NK-92 treated with Interleukin-12 subunit alpha and Interleukin-12 subunit beta, amount 100 ng/mL, for 24 hours (cell line): ENCODE measurements around the gene ARHGAP29.

Source experiments
- DNase-seq: peaks from one replicate; lab custom pipeline; 2025; lab: John Stamatoyannopoulos, UW

The ARHGAP29 gene

DNA sequence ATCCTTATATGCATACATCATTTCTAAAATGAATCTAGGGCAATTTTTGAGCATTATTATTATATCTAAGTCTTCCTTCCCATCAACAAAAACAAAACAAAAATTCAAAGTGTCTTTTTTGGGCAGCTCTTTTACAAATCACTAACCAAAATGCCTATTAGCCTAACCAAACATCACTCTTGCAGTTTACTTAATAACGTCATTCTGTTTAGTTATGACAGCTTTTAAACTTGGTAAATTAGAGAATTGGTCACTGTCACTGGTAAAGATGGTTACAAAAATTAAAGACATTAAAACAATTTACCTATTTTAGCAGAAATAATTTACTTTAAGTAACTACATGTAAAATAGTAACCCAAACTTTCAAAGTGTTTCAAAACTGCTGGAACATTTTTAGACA, 2.8 kb downstream of the ARHGAP29 start:
- no peak for DNase-seq

DNA sequence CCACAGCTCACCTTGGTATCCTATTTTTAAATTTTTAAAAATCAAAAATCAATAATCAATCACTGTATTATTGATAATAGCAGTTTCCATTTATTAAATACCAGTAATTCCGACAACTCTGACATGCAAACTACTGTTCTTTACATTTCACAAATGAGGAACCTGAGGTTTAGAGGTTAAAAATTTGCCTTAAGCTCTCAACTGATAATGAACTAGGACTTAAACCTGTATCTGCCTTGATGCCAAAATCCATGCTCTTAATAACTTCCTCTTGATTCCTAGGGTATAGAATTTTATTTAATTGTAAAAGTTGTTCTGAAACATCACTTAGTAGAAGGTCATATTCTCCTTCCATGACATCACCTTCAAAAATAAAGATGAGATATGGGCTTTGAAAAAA, 5.6 kb downstream of the ARHGAP29 start:
- no peak for DNase-seq

- no peak for DNase-seq
Measured at GRCh38 chr1:94230920-94231319, 6.5 kb downstream of the ARHGAP29 start.

DNA sequence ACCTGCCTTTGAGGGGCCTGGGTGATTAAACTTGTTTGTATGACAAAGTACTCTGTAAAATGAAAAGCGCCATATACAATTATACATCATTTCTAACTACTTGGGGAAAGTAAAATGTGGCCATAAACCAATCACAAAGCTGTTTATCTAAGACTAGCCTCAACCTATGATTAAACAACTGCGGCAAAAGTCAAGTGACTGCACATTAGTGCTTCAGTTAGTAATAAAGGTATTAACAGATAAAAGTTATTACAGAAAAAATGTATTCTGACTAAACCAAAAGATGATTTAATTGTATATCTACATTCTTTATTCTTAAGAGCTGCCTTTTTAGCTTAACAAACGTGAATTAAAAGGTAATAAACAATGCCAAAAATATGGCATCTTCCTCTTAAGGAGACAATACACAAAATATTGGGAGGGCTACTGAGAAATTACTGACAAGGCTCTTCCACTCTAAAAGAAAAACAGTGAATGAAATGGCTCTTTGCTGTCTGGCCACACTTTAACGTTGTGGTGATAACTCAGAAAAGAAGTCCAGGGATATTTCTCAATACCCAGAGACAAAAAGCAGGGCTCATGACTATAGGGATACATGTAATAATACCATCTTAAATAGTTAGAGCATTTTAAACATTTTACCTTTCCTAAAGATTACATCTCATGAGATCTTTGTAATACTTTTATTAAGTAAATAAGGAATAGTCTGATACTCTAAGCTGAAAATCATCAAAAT, 8.6 kb downstream of the ARHGAP29 start:
- DNase-seq = no peak

DNA sequence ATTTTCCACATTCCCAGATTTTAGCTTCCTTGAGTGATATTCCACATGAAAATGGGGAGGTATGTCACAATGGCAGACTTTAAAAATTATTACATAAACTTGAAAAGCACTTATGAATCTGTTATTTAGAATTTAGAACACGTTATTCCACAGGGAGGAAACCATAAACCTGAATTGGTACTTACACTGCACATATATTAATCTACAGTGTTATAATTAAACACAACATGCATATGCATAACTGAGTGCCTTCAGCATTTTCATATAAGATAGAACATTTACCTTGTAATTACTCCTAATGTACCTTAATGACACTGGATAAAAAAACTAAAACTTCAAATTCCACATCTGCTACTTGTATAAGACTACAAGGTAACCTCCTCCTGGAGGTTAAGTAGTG, 9.8 kb downstream of the ARHGAP29 start:
- DNase-seq = no peak

GRCh38 chr1:94225845-94226244, 11.5 kb downstream of the ARHGAP29 start:
- no peak for DNase-seq

- no peak for DNase-seq
Measured at GRCh38 chr1:94218332-94218731, 19.1 kb downstream of the ARHGAP29 start.

- no peak for DNase-seq
Measured at GRCh38 chr1:94215955-94216354, 21.4 kb downstream of the ARHGAP29 start.

DNA sequence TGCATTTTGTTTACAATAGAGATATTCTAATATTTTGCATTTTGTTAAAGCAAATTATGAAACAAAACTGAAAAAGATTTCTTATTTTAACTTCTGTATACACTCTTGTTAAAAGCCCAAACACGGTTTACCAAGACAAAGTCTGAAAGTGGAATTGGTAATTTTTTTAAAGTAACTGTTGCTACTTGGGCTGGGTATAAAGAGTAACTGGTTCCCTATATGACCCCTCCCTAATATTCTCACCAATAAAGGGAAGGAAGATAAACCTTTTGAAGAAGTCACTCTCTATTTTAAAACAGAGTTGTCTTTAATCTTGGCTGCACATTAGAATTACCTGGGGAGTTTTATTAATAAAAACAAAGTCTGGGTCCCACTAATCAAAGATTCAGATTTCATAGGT, 27.4 kb downstream of the ARHGAP29 start:
- no peak for DNase-seq

DNA sequence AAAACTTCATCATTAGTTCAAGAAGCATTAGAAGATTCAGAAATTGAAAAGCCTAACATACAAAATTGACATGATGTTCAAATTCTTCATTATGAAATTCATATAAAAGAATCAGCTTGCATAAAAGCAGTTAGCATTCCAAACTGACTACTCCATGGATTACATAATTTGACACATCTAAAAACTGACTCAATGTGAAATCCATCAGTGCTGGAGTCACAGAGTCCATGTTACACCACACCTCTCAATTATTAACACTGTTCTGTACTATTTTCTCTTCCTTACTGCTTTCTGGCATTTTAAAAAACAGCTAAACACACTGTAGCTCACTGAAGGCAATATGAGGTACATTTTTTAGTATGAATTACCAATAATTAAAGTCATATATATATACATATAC, 28.0 kb downstream of the ARHGAP29 start:
- DNase-seq = no peak

- no peak for DNase-seq
Measured at GRCh38 chr1:94207695-94208094, 29.7 kb downstream of the ARHGAP29 start.

GRCh38 chr1:94205639-94206038, 31.7 kb downstream of the ARHGAP29 start:
- no peak for DNase-seq

DNA sequence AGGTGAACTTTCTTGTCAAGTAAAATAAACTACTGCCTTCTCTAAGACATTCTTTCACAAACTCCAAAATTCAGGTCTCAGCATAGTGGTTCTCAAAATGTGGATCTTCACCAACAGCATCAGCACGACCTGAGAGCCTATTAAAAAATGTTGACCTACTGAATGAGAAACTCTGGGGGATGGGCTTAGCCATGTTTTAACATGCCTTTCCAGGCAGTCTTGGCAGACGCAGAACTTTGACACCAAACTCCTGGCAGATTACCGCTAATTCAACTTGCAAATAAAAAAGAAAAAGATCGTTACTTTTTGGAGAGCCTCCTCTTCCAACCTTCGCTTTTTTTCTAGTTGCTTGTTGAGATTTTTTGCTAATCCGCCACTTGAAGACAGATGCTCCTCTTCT, 35.1 kb downstream of the ARHGAP29 start:
- no peak for DNase-seq

GRCh38 chr1:94199398-94199797, 38.0 kb downstream of the ARHGAP29 start:
- DNase-seq = no peak

GRCh38 chr1:94194079-94194865, 43.1 kb downstream of the ARHGAP29 start:
- no peak for DNase-seq

DNA sequence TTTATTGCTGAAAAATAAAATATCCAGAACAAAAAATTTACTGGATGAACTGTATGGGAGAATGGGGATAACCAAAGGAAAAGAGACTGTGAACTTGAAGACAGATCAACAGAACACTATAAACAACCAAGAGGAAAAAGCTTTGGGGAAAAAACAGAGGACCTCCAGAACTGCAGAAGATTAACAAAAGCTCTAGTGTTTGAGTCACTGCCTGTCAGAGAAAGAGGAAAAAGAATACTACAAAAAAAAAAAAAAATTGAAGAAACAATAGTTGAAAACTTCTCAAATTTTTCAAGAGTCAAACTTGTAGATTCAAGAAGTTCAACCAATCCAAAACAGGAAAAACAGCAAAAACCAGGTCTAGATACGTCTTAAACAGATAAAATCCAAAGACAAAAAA, 44.3 kb downstream of the ARHGAP29 start:
- no peak for DNase-seq

- no peak for DNase-seq
Measured at GRCh38 chr1:94191216-94191615, 46.2 kb downstream of the ARHGAP29 start.

- no peak for DNase-seq
Measured at GRCh38 chr1:94186946-94187345, 50.4 kb downstream of the ARHGAP29 start.

DNA sequence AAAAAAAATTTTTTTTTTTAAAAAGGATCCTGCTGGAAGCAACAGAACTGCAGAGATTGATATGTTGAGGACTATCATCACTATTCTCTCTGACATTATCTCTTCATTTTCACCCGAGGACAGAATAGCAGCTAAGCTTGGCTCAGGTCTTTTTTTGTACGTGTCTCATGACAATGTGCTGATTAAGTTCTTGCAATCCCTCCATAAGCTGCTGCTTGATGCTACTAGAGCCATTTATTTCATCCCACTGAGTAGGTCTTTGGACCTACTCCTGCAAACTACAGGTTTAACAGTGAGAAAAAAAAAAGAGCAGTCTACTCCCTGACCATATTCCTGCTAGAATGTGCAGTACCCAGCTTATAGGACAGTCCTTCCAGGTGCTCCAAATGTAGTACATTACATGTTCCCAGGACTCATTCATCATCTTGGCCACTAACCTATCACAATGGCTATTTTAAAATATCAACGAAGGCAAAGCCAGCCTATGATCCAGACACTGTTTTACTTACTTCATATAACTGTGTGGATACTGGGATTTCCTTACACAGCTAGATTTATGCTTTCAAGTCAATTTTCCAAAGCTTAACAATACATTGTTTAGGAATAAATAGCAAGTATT, 54.1 kb downstream of the ARHGAP29 start:
- no peak for DNase-seq

- no peak for DNase-seq
Measured at GRCh38 chr1:94182191-94182590, 55.2 kb downstream of the ARHGAP29 start.

- no peak for DNase-seq
Measured at GRCh38 chr1:94180650-94181049, 56.7 kb downstream of the ARHGAP29 start.

- no peak for DNase-seq
Measured at GRCh38 chr1:94178901-94179300, 58.5 kb downstream of the ARHGAP29 start.

- DNase-seq = no peak
Measured at GRCh38 chr1:94169126-94169525, 68.3 kb downstream of the ARHGAP29 start.
